Esophagus muscularis mucosa (tissue), 3 donors: ENCODE data around the gene ZBTB17.

Experiments
- POLR2A ChIP-seq: fragments of 450-650 bp; IDR thresholded peaks from one replicate; pipeline ENCODE4 v1.6.1; 2017; ENCODE audit warnings: antibody characterized with exemption, moderate library complexity, mild to moderate bottlenecking, low read depth
- TF ChIP-seq, protein P1 (sequence below), 3 experiments: fragments of 200-600 bp in 2 of 3; fragments of 450-650 bp in 1 of 3; sonication (generic) in 2 of 3; IDR thresholded peaks; one replicate each; pipeline ENCODE4 v1.5.1; 2017 to 2019; ENCODE audit warnings: antibody characterized with exemption in 3 of 3, mild to moderate bottlenecking in 2 of 3, moderate library complexity in 1 of 3

GRCh38 chr1:15934211-15935055 lies 41.5 kb downstream of the ZBTB17 start:
- no peak for TF ChIP-seq POLR2A
- TF ChIP-seq, protein P1, sequence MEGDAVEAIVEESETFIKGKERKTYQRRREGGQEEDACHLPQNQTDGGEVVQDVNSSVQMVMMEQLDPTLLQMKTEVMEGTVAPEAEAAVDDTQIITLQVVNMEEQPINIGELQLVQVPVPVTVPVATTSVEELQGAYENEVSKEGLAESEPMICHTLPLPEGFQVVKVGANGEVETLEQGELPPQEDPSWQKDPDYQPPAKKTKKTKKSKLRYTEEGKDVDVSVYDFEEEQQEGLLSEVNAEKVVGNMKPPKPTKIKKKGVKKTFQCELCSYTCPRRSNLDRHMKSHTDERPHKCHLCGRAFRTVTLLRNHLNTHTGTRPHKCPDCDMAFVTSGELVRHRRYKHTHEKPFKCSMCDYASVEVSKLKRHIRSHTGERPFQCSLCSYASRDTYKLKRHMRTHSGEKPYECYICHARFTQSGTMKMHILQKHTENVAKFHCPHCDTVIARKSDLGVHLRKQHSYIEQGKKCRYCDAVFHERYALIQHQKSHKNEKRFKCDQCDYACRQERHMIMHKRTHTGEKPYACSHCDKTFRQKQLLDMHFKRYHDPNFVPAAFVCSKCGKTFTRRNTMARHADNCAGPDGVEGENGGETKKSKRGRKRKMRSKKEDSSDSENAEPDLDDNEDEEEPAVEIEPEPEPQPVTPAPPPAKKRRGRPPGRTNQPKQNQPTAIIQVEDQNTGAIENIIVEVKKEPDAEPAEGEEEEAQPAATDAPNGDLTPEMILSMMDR (IDR thresholded peaks at IDR 0.05) = no peak
